Heart left ventricle (tissue), 13 donors: ENCODE measurements around the gene NOS1AP.

Source experiments
- POLR2A ChIP-seq, 2 donors: fragments of 450-650 bp; IDR thresholded peaks; one replicate each; pipeline ENCODE4 v1.6.1; 2017; ENCODE audit warnings: antibody characterized with exemption in 2 of 2, mild to moderate bottlenecking in 2 of 2, moderate library complexity in 2 of 2
- TF ChIP-seq, protein P1 (sequence below), 12 donors: fragments of 200-600 bp; sonication (generic) in 4 of 12; IDR thresholded peaks; one replicate each; pipeline versions ENCODE4 v1.5.0 to v1.8.0; 2018 to 2022; ENCODE audit warnings: antibody characterized with exemption in 12 of 12, mild to moderate bottlenecking in 5 of 12
- donor health status: ischemic (EF 13 %, LVEDD 7.1; RV severe dilation, severe dysfunction).
- donor health status: DM: no; HTN: yes; CAD: no.
- donor health status: DM: no; HTN: no; CAD: no.
- donor health status: ischemic (EF 25% LVEDD 6.9; RV normal size, moderate dysfunction).
- donor health status: ischemic (EF 25% LVEDD 5.7; RV mildly dilated, moderate dysfunction).
- donor health status: ischemic (EF 35%, LVEDD 5.7; RV mildly dilated, moderate dysfunction).
- donor health status: nonischemic (EF 11% LVEDD 7.7; RV severe dilation, severe dysfunction).
- donor health status: DM: yes; HTN: yes; CAD: no.
- donor health status: PGD.
- donor health status: ischemic (EF 29% LVEDD 5.4; RV normal size, mild dysfunction).
- donor health status: nonischemic (EF 23%, LVEDD 6.1; RV moderate dilation, normal function).

DNA sequence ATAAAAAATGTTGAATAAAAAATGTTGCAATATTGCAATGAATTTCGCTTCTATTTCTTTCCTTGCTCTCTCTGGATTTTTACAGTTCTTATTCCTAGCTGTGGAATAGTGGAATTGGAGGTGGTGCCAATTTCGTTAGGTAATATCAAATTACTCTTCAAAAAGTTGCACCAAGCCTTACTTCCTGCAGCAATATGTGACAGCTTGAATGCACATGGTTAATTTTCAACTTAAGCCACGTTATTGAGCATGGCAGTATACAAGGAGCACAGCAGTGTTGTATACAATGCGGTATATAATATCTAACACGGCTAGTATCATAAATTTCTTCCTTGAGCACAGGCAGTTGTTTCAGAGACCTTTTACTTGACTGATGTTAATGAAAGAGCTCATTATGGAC is 152.5 kb downstream of the NOS1AP start:
- TF ChIP-seq, protein P1, sequence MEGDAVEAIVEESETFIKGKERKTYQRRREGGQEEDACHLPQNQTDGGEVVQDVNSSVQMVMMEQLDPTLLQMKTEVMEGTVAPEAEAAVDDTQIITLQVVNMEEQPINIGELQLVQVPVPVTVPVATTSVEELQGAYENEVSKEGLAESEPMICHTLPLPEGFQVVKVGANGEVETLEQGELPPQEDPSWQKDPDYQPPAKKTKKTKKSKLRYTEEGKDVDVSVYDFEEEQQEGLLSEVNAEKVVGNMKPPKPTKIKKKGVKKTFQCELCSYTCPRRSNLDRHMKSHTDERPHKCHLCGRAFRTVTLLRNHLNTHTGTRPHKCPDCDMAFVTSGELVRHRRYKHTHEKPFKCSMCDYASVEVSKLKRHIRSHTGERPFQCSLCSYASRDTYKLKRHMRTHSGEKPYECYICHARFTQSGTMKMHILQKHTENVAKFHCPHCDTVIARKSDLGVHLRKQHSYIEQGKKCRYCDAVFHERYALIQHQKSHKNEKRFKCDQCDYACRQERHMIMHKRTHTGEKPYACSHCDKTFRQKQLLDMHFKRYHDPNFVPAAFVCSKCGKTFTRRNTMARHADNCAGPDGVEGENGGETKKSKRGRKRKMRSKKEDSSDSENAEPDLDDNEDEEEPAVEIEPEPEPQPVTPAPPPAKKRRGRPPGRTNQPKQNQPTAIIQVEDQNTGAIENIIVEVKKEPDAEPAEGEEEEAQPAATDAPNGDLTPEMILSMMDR (IDR thresholded peaks at IDR 0.05) = no peak
- TF ChIP-seq POLR2A (IDR thresholded peaks at IDR 0.05) = no peak
